Neuronal stem cell (in vitro differentiated cells): ENCODE results near the gene PLXDC1. TPM values are rescaled to one million over a fixed set of nuclear protein-coding genes. Genes with fewer than 3 reads are reported as not detected.

Source experiments
- DNase-seq: peaks from one replicate; pipeline ENCODE4 v3.0.0-alpha.2; 2013; ENCODE audit warnings: low spot score
- H2AFZ ChIP-seq: one replicate; pipeline ENCODE4 v1.6.1; 2013; ENCODE audit warnings: mild to moderate bottlenecking, low read length, inconsistent platforms
- H2AK5ac ChIP-seq: 2 replicates; pipeline ENCODE4 v1.6.1; 2013; ENCODE audit warnings: low read depth, mild to moderate bottlenecking, inconsistent platforms, low read length, moderate library complexity, mixed read lengths
- H2BK120ac ChIP-seq: 2 replicates; pipeline ENCODE4 v1.6.1; 2013; ENCODE audit warnings: low read depth, mild to moderate bottlenecking, inconsistent platforms, low read length, moderate library complexity, mixed read lengths
- H2BK12ac ChIP-seq: one replicate; pipeline ENCODE4 v1.6.1; 2013; ENCODE audit warnings: low read length, inconsistent platforms
- H2BK15ac ChIP-seq: 2 replicates; pipeline ENCODE4 v1.6.1; 2013; ENCODE audit warnings: mild to moderate bottlenecking, low read length, inconsistent platforms, mixed read lengths
- H2BK5ac ChIP-seq: one replicate; pipeline ENCODE4 v1.6.1; 2013; ENCODE audit warnings: inconsistent platforms, mild to moderate bottlenecking, low read length, moderate library complexity
- H3K14ac ChIP-seq: one replicate; pipeline ENCODE4 v1.6.1; 2013; ENCODE audit warnings: low read length, inconsistent platforms
- H3K18ac ChIP-seq: 2 replicates; pipeline ENCODE4 v1.6.1; 2013; ENCODE audit warnings: low read length, inconsistent platforms
- H3K23ac ChIP-seq: 2 replicates; pipeline ENCODE4 v1.6.1; 2013; ENCODE audit warnings: low read depth, mild to moderate bottlenecking, mixed read lengths, low read length, inconsistent platforms; ENCODE audit not compliant: poor library complexity
- H3K27ac ChIP-seq: replicated peaks from 3 replicates; pipeline ENCODE4 v1.5.1; 2013; ENCODE audit warnings: low read length, inconsistent platforms
- H3K27me3 ChIP-seq, 3 experiments: 2 replicates each; pipeline ENCODE4 v1.6.1; 2013; ENCODE audit warnings: low read length in 3 of 3, mild to moderate bottlenecking in 2 of 3, inconsistent platforms in 1 of 3, low read depth in 1 of 3, mixed read lengths in 1 of 3, moderate library complexity in 1 of 3; ENCODE audit not compliant: control insufficient read depth in 3 of 3, insufficient read depth in 3 of 3
- H3K36me3 ChIP-seq, 2 donors: replicated peaks in 1 of 2; 2 replicates each; pipeline ENCODE4 v1.6.1; 2013; ENCODE audit warnings: low read length in 2 of 2; ENCODE audit not compliant: control insufficient read depth in 2 of 2, insufficient read depth in 2 of 2
- H3K4ac ChIP-seq: 2 replicates; pipeline ENCODE4 v1.6.1; 2013; ENCODE audit warnings: inconsistent platforms, mild to moderate bottlenecking, low read length, moderate library complexity
- H3K4me1 ChIP-seq, 2 donors: 1 replicate in 1 of 2; 2 replicates in 1 of 2; pipeline ENCODE4 v1.6.1; 2013; ENCODE audit warnings: low read length in 2 of 2, low read depth in 1 of 2; ENCODE audit not compliant: control insufficient read depth in 2 of 2, insufficient read depth in 1 of 2
- H3K4me2 ChIP-seq: one replicate; pipeline ENCODE4 v1.6.1; 2013; ENCODE audit warnings: mild to moderate bottlenecking, low read length, inconsistent platforms; ENCODE audit not compliant: insufficient read depth, poor library complexity, severe bottlenecking
- H3K4me3 ChIP-seq, 2 donors: 2 replicates each; pipeline ENCODE4 v1.5.1; 2013; ENCODE audit warnings: low read length in 2 of 2, mild to moderate bottlenecking in 2 of 2, inconsistent platforms in 1 of 2, moderate library complexity in 1 of 2
- H3K79me1 ChIP-seq: one replicate; pipeline ENCODE4 v1.6.1; 2013; ENCODE audit warnings: low read depth, mild to moderate bottlenecking, inconsistent platforms, low read length, moderate library complexity
- H3K9ac ChIP-seq: one replicate; pipeline ENCODE4 v1.6.1; 2013; ENCODE audit warnings: mild to moderate bottlenecking, low read depth, low read length, inconsistent platforms; ENCODE audit not compliant: poor library complexity
- H3K9me3 ChIP-seq, 2 donors: replicated peaks in 1 of 2; 2 replicates each; pipeline versions ENCODE3 to v1.6.1; 2013; ENCODE audit warnings: low read length in 2 of 2, mild to moderate bottlenecking in 2 of 2, inconsistent platforms in 1 of 2, low read depth in 1 of 2, mixed read lengths in 1 of 2, moderate library complexity in 1 of 2; ENCODE audit not compliant: control insufficient read depth in 2 of 2, insufficient read depth in 1 of 2
- H4K8ac ChIP-seq: one replicate; pipeline ENCODE4 v1.6.1; 2013; ENCODE audit warnings: low read depth, mild to moderate bottlenecking, inconsistent platforms, low read length, moderate library complexity
- H4K91ac ChIP-seq: one replicate; pipeline ENCODE4 v1.6.1; 2013; ENCODE audit warnings: low read length, low read depth, mild to moderate bottlenecking, inconsistent platforms; ENCODE audit not compliant: poor library complexity
- WGBS, 2 donors: extraction: QIAGEN DNeasy Blood & Tissue Kit; methylation state at CpG; one replicate each; pipeline ENCODE4 v1.1.7; 2013; ENCODE audit warnings: missing lambda C conversion rate in 2 of 2, mixed read lengths in 1 of 2; ENCODE audit not compliant: insufficient read length in 2 of 2, insufficient replicate concordance in 1 of 2; ENCODE audit errors: extremely low coverage in 2 of 2; 5-methylcytosine and 5-hydroxymethylcytosine counted together
- small RNA-seq: library from polyadenylated mRNA; stranded (forward); fragments of <200 nt; extraction: miRNeasy Mini kit (QIAGEN cat#:217004); gene quantifications from one replicate; pipeline ENCODE3, GENCODE V24; 2013; ENCODE audit not compliant: insufficient read depth

Gene PLXDC1

GRCh38 chr17:39014795-39015545 lies 136.5 kb downstream of the PLXDC1 start:
- Histone ChIP-seq H4K91ac (no peak overlapping the region), H2BK5ac (no peak overlapping the region), H3K36me3 (no peaks in the 10 kb centered on the region), H3K18ac (no peak overlapping the region), H3K4me2 (no peak overlapping the region), H3K23ac (no peak overlapping the region), H3K79me1 (no peaks in the 10 kb centered on the region), H2BK15ac (no peak overlapping the region), H3K4me1 (peaks cover 0 to 3% of the 10 kb centered on the region in 2 donors), H2AFZ (peak overlapping the region; percentile 13), H3K9me3 (no peaks in the 10 kb centered on the region), H2BK120ac (no peak overlapping the region), H3K27me3 (peaks cover 0 to 12% (median 0%) of the 10 kb centered on the region in 3 experiments), H3K9ac (no peak overlapping the region), H3K4me3 (no peak overlapping the region), H3K4ac (no peak overlapping the region), H2BK12ac (no peak overlapping the region), H3K14ac (peak overlapping the region; percentile 47), H4K8ac (no peak overlapping the region), H2AK5ac (peak overlapping the region; percentile 72), H3K27ac (no peak overlapping the region)
- WGBS, 2 donors: no CpG with 5 or more reads among the region's 13 CpGs
- no peak for DNase-seq

- Histone ChIP-seq H4K91ac (no peak overlapping the region), H3K4ac (no peak overlapping the region), H2AK5ac (no peak overlapping the region), H3K18ac (no peak overlapping the region), H3K9ac (no peak overlapping the region), H3K23ac (no peak overlapping the region), H2BK5ac (no peak overlapping the region), H3K4me1 (peaks cover 0 to 3% of the 10 kb centered on the region in 2 donors), H3K9me3 (peaks cover 0 to 1% of the 10 kb centered on the region in 2 donors), H3K36me3 (no peaks in the 10 kb centered on the region), H3K14ac (no peak overlapping the region), H3K4me2 (no peak overlapping the region), H2BK12ac (no peak overlapping the region), H3K79me1 (no peaks in the 10 kb centered on the region), H2AFZ (peak overlapping the region; percentile 13), H4K8ac (no peak overlapping the region), H2BK120ac (no peak overlapping the region), H3K27ac (no peak overlapping the region), H3K4me3 (no peak overlapping the region), H2BK15ac (no peak overlapping the region), H3K27me3 (peaks cover 0 to 12% (median 0%) of the 10 kb centered on the region in 3 experiments)
- no CpG with 5 or more reads among the region's 4 CpGs for WGBS, 2 donors
- DNase-seq: no peak
Observed at GRCh38 chr17:39014044-39014794, 137.2 kb downstream of the PLXDC1 start.

Small RNA genes lying within 50 kb of the gene (small RNA-seq; reads per million reads assigned to genes)
- gene AC091178.1: not detected
